ENCODE measurements around the gene RNF222.

RNF222 gene

DNA sequence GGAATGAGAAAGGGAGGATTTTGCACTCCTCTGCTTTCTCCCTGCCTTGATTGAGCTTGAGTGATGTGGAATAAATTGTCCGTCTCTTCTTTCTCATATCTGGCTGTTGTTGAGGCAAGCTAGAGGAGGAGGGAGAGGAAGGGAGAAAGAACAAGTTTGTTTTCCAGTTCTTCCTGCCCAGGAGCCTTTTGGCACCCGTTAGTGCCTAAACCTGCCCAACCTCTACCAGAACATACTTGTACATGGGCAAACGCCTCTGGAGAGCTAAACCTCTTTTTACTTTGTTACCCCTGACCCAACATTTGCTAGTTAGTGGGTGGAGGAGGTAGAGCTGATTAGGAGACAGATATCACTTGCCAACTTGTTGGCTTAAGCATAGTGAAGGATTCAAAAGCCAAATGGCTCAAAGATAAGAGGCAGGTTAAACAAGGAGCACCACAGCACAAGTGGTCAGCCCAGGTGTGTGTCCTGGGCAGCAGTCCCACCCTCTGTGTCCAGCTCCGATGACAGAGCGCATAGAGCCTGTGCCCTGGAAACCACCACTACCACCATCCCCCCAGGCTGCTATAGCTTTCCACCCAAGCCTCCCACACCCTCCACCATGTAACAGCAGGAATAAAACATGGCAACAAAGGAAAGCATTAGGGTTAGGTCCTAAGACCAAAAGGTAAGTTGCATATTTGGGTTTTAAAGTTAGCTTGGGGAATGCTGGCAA is 51.5 kb downstream of the RNF222 start:
- no peak for TF ChIP-seq ZC3H10 (CRISPR knock-in tag; IDR thresholded peaks at IDR 0.05)
- TF ChIP-seq ISL1 (CRISPR knock-in tag; IDR thresholded peaks at IDR 0.05), result no peak
- no peak for TF ChIP-seq CREB5 (CRISPR knock-in tag; IDR thresholded peaks at IDR 0.05; ENCODE audit: low read depth)
- TF ChIP-seq, protein P1, sequence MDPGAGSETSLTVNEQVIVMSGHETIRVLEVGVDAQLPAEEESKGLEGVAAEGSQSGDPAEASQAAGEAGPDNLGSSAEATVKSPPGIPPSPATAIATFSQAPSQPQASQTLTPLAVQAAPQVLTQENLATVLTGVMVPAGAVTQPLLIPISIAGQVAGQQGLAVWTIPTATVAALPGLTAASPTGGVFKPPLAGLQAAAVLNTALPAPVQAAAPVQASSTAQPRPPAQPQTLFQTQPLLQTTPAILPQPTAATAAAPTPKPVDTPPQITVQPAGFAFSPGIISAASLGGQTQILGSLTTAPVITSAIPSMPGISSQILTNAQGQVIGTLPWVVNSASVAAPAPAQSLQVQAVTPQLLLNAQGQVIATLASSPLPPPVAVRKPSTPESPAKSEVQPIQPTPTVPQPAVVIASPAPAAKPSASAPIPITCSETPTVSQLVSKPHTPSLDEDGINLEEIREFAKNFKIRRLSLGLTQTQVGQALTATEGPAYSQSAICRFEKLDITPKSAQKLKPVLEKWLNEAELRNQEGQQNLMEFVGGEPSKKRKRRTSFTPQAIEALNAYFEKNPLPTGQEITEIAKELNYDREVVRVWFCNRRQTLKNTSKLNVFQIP (CRISPR knock-in tag; IDR thresholded peaks at IDR 0.05; ENCODE audit: borderline replicate concordance, low read depth), result no peak
- TF ChIP-seq ZNF8 (CRISPR knock-in tag; IDR thresholded peaks at IDR 0.05), result no peak
- no peak for TF ChIP-seq TSHZ2 (CRISPR knock-in tag; IDR thresholded peaks at IDR 0.05)
- no peak for TF ChIP-seq TOX (CRISPR knock-in tag; IDR thresholded peaks at IDR 0.05; ENCODE audit: borderline replicate concordance)
- TF ChIP-seq ZNF70 (CRISPR knock-in tag; IDR thresholded peaks at IDR 0.05), result no peak
- no peak for TF ChIP-seq PPARA (CRISPR knock-in tag; IDR thresholded peaks at IDR 0.05; ENCODE audit: borderline replicate concordance)
- no peak for TF ChIP-seq ZFP30 (CRISPR knock-in tag; IDR thresholded peaks at IDR 0.05)
- no peak for TF ChIP-seq BACH2 (CRISPR knock-in tag; IDR thresholded peaks at IDR 0.05; ENCODE audit: borderline replicate concordance)
- no peak for ATAC-seq

GRCh38 chr17:8345052-8345690 is 52.5 kb downstream of the RNF222 start:
- no peak for TF ChIP-seq CSDC2 (CRISPR knock-in tag; IDR thresholded peaks at IDR 0.05)
- TF ChIP-seq ZFP3 (CRISPR knock-in tag; IDR thresholded peaks at IDR 0.05), result no peak
- TF ChIP-seq TOX (CRISPR knock-in tag; IDR thresholded peaks at IDR 0.05; ENCODE audit: borderline replicate concordance), result no peak
- no peak for TF ChIP-seq ISL1 (CRISPR knock-in tag; IDR thresholded peaks at IDR 0.05)
- no peak for TF ChIP-seq SNAI2 (CRISPR knock-in tag; IDR thresholded peaks at IDR 0.05)
- TF ChIP-seq, protein P1 (CRISPR knock-in tag; IDR thresholded peaks at IDR 0.05; ENCODE audit: borderline replicate concordance, low read depth), result no peak
- TF ChIP-seq, protein P2, sequence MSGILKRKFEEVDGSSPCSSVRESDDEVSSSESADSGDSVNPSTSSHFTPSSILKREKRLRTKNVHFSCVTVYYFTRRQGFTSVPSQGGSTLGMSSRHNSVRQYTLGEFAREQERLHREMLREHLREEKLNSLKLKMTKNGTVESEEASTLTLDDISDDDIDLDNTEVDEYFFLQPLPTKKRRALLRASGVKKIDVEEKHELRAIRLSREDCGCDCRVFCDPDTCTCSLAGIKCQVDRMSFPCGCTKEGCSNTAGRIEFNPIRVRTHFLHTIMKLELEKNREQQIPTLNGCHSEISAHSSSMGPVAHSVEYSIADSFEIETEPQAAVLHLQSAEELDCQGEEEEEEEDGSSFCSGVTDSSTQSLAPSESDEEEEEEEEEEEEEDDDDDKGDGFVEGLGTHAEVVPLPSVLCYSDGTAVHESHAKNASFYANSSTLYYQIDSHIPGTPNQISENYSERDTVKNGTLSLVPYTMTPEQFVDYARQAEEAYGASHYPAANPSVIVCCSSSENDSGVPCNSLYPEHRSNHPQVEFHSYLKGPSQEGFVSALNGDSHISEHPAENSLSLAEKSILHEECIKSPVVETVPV (CRISPR knock-in tag; IDR thresholded peaks at IDR 0.05), result no peak
- TF ChIP-seq ZNF70 (CRISPR knock-in tag; IDR thresholded peaks at IDR 0.05), result no peak
- no peak for TF ChIP-seq CREB5 (CRISPR knock-in tag; IDR thresholded peaks at IDR 0.05; ENCODE audit: low read depth)
- ATAC-seq, result no peak

DNA sequence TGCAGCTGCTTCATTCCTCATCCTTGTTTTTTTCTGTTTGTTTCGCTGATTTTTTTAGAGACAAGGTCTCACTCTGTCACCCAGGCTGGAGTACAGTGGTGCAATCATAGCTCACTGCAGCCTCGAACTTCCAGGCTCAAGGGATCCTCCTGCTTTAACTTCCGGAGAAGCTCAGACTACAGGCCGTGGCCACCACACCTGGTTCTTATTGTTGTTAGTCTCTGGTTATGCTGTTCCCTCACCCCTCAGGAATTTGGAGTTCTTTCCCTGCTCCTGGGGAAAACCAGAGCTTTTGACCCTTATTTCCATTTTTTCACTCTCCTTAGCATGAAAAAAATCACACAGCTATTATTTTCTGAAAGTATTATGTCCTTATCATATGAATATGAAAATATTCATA is 56.2 kb downstream of the RNF222 start:
- peak; percentile 45; the same call in 1 of the 3 replicates for ATAC-seq
- TF ChIP-seq, protein P2 (CRISPR knock-in tag; IDR thresholded peaks at IDR 0.05), result no peak
- no peak for TF ChIP-seq CREB5 (CRISPR knock-in tag; IDR thresholded peaks at IDR 0.05; ENCODE audit: low read depth)
- no peak for TF ChIP-seq CSDC2 (CRISPR knock-in tag; IDR thresholded peaks at IDR 0.05)
- no peak for TF ChIP-seq ISL1 (CRISPR knock-in tag; IDR thresholded peaks at IDR 0.05)
- TF ChIP-seq TSHZ2 (CRISPR knock-in tag; IDR thresholded peaks at IDR 0.05), result no peak
- no peak for TF ChIP-seq OSR1 (CRISPR knock-in tag; IDR thresholded peaks at IDR 0.05)
- no peak for TF ChIP-seq SNAI2 (CRISPR knock-in tag; IDR thresholded peaks at IDR 0.05)
- TF ChIP-seq TCF4 (CRISPR knock-in tag; IDR thresholded peaks at IDR 0.05; ENCODE audit: borderline replicate concordance), result no peak
- no peak for TF ChIP-seq GLIS3 (CRISPR knock-in tag; IDR thresholded peaks at IDR 0.05)
- no peak for TF ChIP-seq BACH2 (CRISPR knock-in tag; IDR thresholded peaks at IDR 0.05; ENCODE audit: borderline replicate concordance)

Measured in SK-N-SH treated with all-trans-retinoic acid at 6 μM for 48 hours (cell line).